Midbrain (tissue), 1 donor: ENCODE results near the gene CKM.
"Not testable (repeated sequence)": the region's sequence is repeated elsewhere in the genome, so short reads cannot be mapped to it uniquely, and the experiment has no call there.

Source experiments
- DNase-seq: peaks from one replicate; lab custom pipeline; 2025; lab: John Stamatoyannopoulos, UW

Gene CKM

GRCh38 chr19:45349126-45349415 is 26.4 kb upstream of the CKM start:
- DNase-seq, result no peak

GRCh38 chr19:45348367-45349125 is 25.9 kb upstream of the CKM start:
- DNase-seq, result no peak

GRCh38 chr19:45347570-45348366 is 25.1 kb upstream of the CKM start:
- no peak for DNase-seq

GRCh38 chr19:45346449-45346848 is 23.8 kb upstream of the CKM start:
- no peak for DNase-seq

GRCh38 chr19:45345506-45345860 is 22.8 kb upstream of the CKM start:
- DNase-seq, result no peak

DNA sequence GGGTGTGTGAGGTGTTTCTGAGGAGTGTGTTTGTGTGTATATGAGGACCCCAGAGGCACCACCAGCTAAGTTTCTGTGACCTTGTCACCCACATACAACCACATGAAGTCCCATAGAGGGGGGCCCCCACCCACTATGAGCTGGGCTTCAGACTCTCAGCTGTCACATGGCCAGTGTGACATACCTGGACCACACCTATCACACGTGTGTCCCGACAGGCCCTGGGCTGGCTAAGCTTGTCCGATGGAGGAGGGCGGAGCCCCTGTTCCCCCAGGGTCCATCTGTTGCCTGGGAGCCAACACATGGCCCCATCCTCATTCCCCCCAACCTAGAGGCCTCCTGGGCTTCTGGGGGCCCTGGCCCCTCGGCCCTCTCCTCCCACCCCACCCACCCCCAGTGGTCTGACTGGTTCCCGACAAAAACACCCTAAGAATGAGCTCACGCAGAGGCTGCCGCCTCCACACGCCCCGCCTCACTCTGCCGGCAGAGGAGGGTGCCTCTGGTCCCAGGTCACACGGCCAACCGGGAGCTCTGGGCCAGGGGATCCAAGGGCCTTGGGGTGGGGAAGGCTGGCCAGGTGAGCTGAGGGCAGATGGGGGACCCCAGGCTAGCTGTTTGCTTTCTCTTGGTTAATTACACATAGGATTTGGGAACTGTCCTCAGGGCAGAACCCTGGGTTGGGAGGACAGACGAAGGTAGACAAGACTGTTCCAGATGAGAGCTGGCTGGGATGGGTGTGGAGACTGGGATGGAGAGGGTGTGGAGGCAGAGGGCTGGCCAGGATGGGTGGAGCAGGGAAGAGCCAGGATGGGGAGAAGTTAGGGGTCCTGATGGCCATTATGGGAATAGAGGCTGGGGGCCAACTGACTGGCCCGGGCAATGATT is 22.2 kb upstream of the CKM start:
- no peak for DNase-seq

GRCh38 chr19:45342911-45343310 is 20.2 kb upstream of the CKM start:
- no peak for DNase-seq

DNA sequence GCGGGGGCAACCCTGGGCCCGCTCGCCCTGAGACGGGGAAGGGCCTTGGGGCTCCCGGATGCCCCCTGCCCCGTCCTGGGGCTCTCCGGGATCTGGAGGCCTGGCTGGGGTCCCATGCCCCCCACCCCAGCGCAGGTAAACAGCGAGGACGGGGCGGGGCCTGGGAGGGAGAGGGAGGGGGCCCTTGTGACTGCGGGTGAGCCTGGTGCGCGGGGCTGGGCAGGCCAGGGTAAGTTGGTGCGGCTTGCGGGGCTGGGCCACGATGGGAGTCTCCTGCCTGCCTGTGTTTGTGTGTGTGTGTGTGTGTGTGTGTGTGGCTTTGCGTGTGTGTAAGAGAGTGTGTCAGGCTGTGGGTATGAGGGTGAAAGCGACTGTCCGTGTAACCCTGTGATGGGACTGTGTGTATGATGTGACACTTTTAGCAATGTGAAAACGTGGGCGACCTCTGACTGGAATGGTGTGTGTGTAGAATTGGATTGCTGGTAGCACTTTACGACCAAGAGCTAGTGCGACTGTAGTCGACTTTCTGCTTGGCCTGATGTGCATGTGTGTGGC is 18.3 kb upstream of the CKM start:
- no peak for DNase-seq

- no peak for DNase-seq
These were observed 17.7 kb upstream of the CKM start, which contains the start of gene KLC3 for GRCh38 chr19:45340232-45340898. TSS of gene KLC3 (plus strand) at chr19:45340750. CDS start at chr19:45345542, 4,792 bp downstream.

DNA sequence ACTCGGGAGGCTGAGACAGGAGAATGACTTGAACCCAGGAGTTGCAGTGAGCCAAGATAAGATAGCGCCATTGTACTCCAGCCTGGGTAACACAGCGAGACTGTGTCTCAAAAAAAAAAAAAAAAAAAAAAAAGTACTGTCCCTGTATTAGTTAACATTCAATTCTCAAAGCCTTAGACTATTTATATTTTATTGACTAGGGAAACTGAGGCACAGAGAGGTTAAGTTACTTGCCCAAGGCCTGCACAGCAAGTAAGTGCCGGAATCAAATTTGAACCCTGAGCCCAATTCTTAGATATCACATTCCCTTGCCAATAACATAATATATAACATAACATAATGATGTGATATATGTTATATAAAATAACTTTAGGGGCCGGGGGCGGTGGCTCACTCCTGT is 17.0 kb upstream of the CKM start:
- no peak for DNase-seq

- DNase-seq, result no peak
These were observed 14.1 kb upstream of the CKM start for GRCh38 chr19:45336696-45337251.

DNA sequence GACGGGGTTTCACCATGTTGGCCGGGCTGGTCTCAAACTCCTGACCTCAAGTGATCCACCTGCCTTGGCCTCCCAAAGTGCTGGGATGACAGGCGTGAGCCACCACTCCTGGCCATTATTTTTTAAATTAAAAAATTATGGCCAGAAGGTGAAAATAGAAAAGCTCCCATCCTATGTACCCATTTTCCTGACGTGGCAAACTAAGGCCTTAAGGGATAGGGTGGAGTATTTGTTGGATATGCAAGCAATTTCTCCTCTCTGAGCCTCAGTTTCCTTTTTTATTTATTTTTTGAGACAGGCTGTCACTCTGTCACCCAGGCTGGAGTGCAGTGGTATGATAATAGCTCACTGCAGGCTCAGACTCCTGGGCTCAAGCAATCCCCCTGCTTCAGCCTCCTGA is 12.2 kb upstream of the CKM start:
- not testable (repeated sequence) for DNase-seq

DNA sequence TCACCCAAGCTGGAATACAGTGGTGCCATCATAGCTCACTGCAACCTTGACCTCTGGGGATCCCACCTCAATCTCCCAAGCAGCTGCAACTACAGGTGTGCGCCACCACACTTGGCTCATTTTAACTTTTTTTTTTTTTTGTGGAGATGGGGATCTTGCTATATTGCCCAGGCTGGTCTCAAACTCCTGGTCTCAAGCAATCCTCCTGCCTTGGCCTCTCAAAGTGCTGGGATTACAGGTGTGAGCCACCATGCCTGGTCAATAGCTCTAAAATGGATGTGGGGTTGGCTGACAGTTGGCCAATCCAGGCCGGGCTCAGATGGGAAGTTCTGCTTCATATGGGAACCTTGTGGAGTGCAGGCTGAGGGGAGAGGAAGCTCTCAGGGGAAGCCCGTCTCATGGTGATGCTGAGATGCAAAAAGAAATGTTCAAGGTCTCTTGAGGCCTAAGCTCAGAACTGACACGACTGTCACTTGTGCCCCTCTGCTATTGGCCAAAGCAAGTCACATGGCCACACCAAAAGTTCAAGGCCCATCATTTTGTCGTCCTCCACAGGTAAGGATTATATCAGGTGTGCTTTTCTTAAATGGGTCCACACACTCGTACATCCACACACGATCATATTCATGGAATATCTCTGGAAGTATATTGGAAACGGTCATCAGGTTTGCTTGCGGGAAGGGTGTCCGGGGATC is 11.1 kb upstream of the CKM start:
- DNase-seq, result no peak

GRCh38 chr19:45331411-45331810 is 8.7 kb upstream of the CKM start:
- DNase-seq, result no peak

- DNase-seq, result no peak
These were observed 4.9 kb upstream of the CKM start for GRCh38 chr19:45327404-45328143.

DNA sequence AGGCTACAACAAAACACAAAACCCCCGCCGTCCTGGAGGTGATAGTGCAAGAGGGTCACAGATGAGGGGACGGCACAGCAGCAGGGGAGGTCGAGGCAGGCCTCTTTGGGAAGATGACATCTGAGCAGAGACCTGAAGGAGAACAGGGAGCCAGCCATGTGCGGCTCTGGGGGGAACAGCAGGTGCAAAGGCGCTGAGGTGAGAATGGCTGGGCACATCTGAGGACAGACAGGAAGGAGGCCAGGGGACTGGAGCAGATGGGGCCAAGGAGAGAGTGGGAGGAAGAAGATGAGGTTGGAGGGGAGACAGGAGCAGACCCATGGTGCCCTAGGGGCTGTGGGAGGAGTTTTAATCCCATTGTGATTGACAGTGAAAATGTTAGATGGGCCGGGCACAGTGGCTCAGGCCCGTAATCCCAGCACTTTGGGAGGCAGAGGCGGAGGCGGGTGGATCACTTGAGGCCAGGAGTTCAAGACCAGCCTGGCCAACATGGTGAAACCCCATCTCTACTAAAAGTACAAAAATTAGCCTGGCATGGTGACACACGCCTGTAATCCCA is 1.8 kb upstream of the CKM start:
- no peak for DNase-seq

GRCh38 chr19:45323671-45324081 is 1.0 kb upstream of the CKM start:
- DNase-seq, result no peak

DNA sequence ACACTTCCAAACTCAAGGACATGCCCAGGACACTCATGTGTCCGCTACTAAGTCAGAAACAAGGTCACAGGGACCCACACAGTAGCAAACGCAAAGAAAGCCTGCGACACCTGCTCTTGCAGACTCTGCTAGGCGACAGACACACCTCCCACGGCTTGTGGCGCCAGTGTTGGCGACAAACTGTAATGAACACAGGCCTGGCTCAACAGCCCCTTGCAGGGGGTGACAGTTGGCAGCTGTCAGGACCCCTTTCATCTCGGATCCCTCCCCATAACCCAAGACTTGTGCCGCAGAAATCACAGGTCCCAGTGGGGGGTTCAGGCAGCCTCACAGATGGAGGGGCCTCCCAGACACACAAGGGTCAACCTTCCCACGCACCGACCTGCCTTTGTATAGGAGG is 364 bp downstream of the CKM start:
- DNase-seq, result no peak

DNA sequence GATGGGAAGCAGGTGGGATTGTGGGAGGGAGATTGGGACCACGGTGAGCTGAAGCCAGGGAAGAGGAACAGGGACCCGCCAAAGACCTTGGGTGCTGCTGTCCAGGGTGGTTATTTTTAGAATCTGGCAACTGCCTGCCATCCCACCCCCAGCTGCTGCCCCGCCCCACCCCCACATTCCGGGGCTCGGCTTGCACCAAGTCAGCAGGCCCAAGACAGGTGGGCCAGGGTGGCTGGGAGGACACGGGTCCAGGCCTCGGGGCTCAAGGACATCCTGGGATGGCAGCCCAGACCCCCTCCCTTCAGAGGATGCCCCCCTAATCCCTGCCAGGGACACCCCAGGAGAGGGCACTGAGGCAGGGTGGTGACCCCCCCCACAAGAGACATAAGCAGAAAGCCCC is 827 bp downstream of the CKM start:
- DNase-seq, result no peak
